ENCODE data around the gene TTC28.

Gene TTC28

GRCh38 chr22:27930331-27931060 is 749.1 kb downstream of the TTC28 start:
- DNase-seq (ENCODE audit: low read depth) = no peak
- TF ChIP-seq CTCF (IDR thresholded peaks at IDR 0.05; ENCODE audit: control insufficient read depth, extremely low read depth, insufficient read depth) = no peak
- H3K4me3 ChIP-seq (ENCODE audit: low read depth, low read length) = no peak overlapping the region

Measured in LNCaP clone FGC (cell line).